ENCODE measurements around the gene ASTL.

ASTL gene

GRCh38 chr2:96103187-96103601, 35.1 kb downstream of the ASTL start:
- no peak for TF ChIP-seq CTCF (IDR thresholded peaks at IDR 0.05; ENCODE audit: poor library complexity, severe bottlenecking)
- peaks cover 2% of the 10 kb centered on the region for H3K9me3 ChIP-seq (ENCODE audit: severe bottlenecking)

GRCh38 chr2:96102596-96103186, 35.6 kb downstream of the ASTL start:
- DNase-seq (ENCODE audit: low spot score) (peak; percentile 32), ATAC-seq (ENCODE audit: low read depth) (no peak)
- TF ChIP-seq CTCF (IDR thresholded peaks at IDR 0.05; ENCODE audit: poor library complexity, severe bottlenecking), result no peak
- H3K9me3 ChIP-seq (ENCODE audit: severe bottlenecking), result peaks cover 2% of the 10 kb centered on the region
- H3K4me3 ChIP-seq (ENCODE audit: severe bottlenecking), result no peak overlapping the region
- no peaks in the 10 kb centered on the region for H3K36me3 ChIP-seq (ENCODE audit: low read depth)
- H3K27ac ChIP-seq (ENCODE audit: poor library complexity, severe bottlenecking), result no peak overlapping the region
- no peaks in the 10 kb centered on the region for H3K27me3 ChIP-seq (ENCODE audit: insufficient read depth, poor library complexity, severe bottlenecking)
- peaks cover 7% of the 10 kb centered on the region for H3K4me1 ChIP-seq (ENCODE audit: insufficient read depth, poor library complexity, severe bottlenecking)

More at GRCh38 chr2:96103187-96103601, 35.1 kb downstream of the ASTL start:
- no peaks in the 10 kb centered on the region for H3K27me3 ChIP-seq (ENCODE audit: insufficient read depth, poor library complexity, severe bottlenecking)
- DNase-seq (ENCODE audit: low spot score), result peak; percentile 28
- no peak overlapping the region for H3K27ac ChIP-seq (ENCODE audit: poor library complexity, severe bottlenecking)
- ATAC-seq (ENCODE audit: low read depth), result no peak
- H3K36me3 ChIP-seq (ENCODE audit: low read depth), result no peaks in the 10 kb centered on the region
- peaks cover 7% of the 10 kb centered on the region for H3K4me1 ChIP-seq (ENCODE audit: insufficient read depth, poor library complexity, severe bottlenecking)
- H3K4me3 ChIP-seq (ENCODE audit: severe bottlenecking), result no peak overlapping the region

- Histone ChIP-seq H3K27me3 (ENCODE audit: insufficient read depth, poor library complexity, severe bottlenecking) (no peaks in the 10 kb centered on the region), H3K4me3 (ENCODE audit: severe bottlenecking) (no peak overlapping the region), H3K9me3 (ENCODE audit: severe bottlenecking) (peaks cover 2% of the 10 kb centered on the region), H3K4me1 (ENCODE audit: insufficient read depth, poor library complexity, severe bottlenecking) (peaks cover 7% of the 10 kb centered on the region), H3K36me3 (ENCODE audit: low read depth) (no peaks in the 10 kb centered on the region), H3K27ac (ENCODE audit: poor library complexity, severe bottlenecking) (no peak overlapping the region)
- ATAC-seq (ENCODE audit: low read depth), result no peak
- TF ChIP-seq CTCF (IDR thresholded peaks at IDR 0.05; ENCODE audit: poor library complexity, severe bottlenecking), result no peak
- peak; percentile 29 for DNase-seq (ENCODE audit: low spot score)
Measured at GRCh38 chr2:96100893-96101304, 37.4 kb downstream of the ASTL start.

GRCh38 chr2:96099861-96100798, 38.2 kb downstream of the ASTL start:
- H3K27me3 ChIP-seq (ENCODE audit: insufficient read depth, poor library complexity, severe bottlenecking), result no peaks in the 10 kb centered on the region
- no peak for TF ChIP-seq CTCF (IDR thresholded peaks at IDR 0.05; ENCODE audit: poor library complexity, severe bottlenecking)
- ATAC-seq (ENCODE audit: low read depth) (peak; percentile 74), DNase-seq (ENCODE audit: low spot score) (peak; percentile 68)
- peaks cover under 1% of the 10 kb centered on the region for H3K9me3 ChIP-seq (ENCODE audit: severe bottlenecking)
- H3K4me3 ChIP-seq (ENCODE audit: severe bottlenecking), result no peak overlapping the region
- H3K36me3 ChIP-seq (ENCODE audit: low read depth), result no peaks in the 10 kb centered on the region
- H3K4me1 ChIP-seq (ENCODE audit: insufficient read depth, poor library complexity, severe bottlenecking), result peaks cover 7% of the 10 kb centered on the region
- no peak overlapping the region for H3K27ac ChIP-seq (ENCODE audit: poor library complexity, severe bottlenecking)

All from RWPE2 (cell line).